22Rv1 (cell line): ENCODE data around the gene ANKH.

Experiments
- CTCF ChIP-seq: fragments of 450-650 bp; IDR thresholded peaks from 2 replicates; pipeline ENCODE4 v1.5.1; 2017; ENCODE audit warnings: mild to moderate bottlenecking
- ZFX ChIP-seq: fragments of 450-650 bp; IDR thresholded peaks from 2 replicates; pipeline ENCODE4 v1.6.1; 2017; ENCODE audit warnings: antibody characterized with exemption, borderline replicate concordance

DNA sequence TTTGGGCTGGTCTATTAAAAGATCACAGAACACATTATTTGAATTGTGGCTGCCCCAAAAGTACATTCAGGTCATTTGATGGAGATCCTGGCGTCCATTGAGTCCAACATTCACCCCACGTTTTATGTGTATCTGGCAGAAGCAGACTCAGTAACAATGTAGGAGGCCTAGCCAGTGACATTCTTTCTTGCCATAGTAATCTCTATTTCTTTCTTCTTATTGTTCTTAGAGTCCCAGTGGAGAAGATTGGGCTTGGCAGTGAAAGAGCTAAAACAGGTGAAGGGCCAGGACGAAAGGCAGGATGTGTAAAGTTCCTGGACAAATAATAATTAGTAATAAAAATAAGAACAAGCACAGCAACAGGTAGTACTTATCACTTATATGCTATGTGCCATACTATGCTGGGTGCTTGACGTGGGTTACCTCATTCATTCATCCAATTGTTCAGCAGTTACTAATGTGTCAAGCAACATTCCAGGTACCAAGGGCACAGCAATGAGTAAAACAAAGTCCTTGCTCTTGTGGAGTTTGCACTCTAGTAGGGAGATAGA lies 12.6 kb upstream of the ANKH start:
- TF ChIP-seq CTCF (no peak), ZFX (no peak)
